HG03575 (cell line): ENCODE measurements around the gene NKIRAS2.

Experiments
- ATAC-seq: cut with Tn5 transposase; IDR thresholded peaks from one replicate; pipeline ENCODE4 v1.9.1; 2021; ENCODE audit not compliant: unreplicated experiment, insufficient number of reproducible peaks, low FRiP score; ENCODE audit errors: extremely low read depth

Gene NKIRAS2

DNA sequence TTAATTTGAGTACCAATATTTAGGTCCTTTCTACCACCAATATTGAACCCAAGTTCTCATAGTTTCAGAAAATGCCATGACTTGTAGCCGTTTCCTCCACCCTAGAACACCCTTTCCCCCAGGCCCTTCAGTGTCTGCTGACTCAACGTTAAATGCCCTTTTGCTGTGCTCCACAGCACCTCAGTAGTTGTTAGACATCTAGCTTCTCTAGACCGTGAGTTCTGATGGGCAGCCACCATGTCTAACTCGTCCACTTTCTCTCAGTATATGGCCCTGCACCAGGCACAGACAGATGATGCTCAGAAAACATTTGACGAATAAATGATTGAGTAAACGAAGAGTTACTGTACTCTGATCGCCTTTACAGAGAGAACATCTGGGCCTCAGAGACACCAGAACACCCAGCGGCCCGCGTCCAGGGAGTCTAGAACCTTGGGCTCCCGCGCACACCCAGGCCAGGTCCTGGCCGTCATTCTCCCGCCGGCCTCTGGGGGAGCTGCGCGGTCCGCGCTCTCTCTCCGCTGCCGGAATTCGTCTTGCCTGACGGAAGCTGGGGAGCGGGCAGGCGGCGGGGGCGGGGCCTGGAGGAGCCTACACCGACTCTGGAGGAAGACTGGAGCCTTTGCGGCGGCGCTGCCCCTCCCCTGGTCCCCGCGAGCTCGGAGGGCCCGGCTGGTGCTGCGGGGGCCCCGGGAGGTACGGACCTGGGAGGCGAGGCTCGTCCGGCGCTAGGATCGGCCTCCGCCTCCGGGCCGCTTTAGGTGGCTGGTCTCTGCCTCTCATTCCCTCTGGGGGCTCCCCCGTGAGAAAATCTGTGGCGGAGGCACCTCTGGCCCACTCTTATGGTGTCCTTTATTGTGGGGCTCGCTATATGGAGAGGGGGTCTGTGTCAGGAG, at the start of gene NKIRAS2:
NKIRAS2 (plus strand) TSS at position 582 of the 896 bp plus-strand sequence. CDS start 1,488 bp downstream, outside the sequence.
- ATAC-seq, result no peak

DNA sequence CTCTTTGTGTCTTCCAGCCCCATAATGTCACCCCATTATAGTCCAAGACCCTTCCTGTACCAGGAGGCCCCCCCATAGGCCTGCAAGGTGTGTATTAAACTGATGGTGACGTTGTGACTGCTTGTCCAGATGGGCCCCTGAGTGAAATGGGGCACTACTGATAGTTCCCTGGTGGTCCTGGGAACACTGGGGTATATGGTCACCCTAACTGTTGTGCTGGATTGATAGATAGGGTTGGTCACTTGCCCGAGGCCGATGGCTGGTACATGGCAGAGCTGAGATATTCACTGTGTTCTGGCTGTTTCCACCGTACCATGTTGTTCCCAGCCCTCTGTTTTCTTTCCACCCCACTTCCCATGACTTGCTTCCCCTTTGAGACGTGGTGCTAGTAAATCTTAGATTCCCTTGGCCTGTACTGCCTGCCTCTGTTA, 49.0 kb upstream of the NKIRAS2 start:
- ATAC-seq, result no peak

DNA sequence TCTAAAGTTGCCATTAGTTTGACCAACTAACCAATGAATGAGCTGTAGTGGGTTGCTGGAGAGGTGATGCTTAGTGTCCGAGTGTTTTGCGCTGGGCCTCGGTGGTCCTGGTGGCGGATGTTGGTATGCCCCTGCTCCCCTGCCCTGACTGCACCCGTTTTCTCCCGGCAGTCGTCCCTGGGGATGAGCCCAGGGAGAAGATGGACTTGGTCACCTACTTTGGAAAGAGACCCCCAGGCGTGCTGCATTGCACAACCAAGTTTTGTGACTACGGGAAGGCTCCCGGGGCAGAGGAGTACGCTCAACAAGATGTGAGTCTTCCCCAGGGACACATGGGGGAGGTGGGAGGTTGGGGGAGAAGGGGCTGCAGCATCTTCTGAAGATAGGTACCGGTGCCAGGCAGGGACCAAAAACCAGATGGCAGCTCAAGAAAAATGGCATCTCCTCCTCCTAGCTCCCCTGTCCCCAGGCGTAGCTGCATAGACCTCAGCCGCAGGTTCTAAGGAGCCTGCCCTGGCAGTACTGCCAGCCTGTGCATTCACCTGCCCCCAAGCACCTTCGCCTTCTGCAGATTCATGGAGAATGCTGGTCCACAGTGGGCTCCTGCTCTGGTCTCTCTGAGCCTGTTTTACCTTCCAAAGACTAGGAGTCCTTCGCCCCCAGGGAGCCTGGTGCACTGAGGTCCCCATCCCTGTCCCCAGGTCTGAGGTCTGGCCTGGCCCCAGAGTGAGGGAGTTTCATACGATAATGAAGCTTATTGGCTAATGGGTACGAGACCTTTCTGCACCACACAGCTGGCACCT, 48.0 kb upstream of the NKIRAS2 start:
- no peak for ATAC-seq

DNA sequence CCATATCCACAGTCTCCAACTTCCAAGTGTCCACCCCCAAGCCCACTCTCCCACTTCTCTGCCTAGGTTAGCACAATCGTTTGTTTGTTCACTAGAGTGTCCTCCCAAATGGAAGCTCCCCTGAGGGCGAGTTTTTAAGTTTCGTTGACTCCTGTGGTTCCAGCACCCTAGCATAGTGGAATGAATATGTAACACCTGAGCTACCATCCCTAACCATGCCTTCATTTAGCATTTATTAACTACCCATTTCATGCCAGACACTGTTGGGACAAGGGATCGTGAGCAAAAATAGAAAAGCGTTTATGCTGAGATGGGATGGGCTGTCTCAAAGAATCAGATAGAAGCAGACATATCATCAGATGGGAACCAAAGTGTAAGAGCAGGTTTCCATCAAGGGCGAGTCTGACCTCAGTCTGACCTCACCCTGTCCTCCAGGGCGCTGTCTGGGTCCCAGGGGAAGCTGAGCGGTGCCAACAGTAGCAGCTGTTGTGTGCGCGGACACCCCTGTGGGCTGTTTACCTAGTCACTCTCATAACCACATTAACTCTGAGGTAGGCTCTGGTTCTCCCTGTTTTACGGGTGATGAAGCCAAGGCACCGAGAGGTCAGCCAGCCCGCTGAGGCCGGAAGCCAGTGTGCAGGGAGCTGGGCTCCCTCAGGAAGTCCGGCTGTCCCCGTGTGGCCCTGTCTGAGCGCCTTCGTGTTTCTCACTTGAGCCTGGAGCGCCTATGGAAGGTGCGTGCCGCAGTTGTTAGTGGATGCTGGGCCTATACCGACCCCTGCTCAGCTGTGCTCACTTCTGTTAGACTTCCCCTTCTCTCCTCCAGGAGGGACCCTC, 47.1 kb upstream of the NKIRAS2 start:
- ATAC-seq, result no peak

DNA sequence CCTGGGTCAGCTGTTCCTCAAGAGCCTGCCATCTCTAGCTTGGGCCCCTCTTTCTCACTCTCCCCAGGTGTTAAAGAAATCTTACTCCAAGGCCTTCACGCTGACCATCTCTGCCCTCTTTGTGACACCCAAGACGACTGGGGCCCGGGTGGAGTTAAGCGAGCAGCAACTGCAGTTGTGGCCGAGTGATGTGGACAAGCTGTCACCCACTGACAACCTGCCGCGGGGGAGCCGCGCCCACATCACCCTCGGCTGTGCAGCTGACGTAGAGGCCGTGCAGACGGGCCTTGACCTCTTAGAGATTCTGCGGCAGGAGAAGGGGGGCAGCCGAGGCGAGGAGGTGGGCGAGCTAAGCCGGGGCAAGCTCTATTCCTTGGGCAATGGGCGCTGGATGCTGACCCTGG, 46.5 kb upstream of the NKIRAS2 start:
- ATAC-seq, result no peak

DNA sequence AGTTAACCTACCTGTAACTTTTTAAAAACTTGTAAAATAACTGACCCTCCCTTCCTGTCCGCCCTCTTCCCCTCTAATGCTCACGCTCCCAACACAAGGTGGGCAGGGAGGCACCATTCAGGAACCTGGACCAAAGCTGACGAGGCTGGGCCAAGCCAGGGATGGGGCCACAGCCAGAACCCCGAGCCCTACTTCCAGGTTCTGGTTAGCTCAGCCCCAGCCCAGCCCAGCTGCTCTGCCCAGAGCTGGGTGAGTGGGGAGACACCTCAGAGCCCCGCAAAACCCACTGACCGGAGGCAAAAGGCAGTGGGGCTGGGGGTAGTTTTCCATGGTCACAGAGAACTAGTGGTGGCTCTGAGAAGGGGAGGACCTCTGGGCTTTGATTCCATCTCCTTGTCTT, 45.9 kb upstream of the NKIRAS2 start:
- ATAC-seq, result no peak

DNA sequence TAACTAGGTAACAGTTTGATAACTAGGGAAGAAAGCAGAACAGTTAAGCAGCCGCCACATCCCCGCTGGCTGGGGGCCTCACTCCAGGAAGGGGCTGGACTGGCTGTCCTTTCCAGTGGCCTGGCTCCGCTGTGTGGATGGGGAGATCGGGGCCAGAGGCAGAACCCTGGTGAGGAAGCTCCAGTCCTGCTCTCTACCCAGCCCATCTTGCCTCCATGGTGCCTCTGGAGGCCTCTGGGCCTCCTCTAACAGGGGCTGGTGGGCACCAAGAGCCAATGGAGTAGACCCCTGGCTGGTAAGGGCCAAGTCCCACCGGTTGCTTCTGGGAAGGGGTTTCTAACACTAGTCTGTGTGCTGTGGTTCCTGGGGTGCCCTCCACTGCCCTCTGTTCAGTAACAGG, 45.2 kb upstream of the NKIRAS2 start:
- no peak for ATAC-seq

DNA sequence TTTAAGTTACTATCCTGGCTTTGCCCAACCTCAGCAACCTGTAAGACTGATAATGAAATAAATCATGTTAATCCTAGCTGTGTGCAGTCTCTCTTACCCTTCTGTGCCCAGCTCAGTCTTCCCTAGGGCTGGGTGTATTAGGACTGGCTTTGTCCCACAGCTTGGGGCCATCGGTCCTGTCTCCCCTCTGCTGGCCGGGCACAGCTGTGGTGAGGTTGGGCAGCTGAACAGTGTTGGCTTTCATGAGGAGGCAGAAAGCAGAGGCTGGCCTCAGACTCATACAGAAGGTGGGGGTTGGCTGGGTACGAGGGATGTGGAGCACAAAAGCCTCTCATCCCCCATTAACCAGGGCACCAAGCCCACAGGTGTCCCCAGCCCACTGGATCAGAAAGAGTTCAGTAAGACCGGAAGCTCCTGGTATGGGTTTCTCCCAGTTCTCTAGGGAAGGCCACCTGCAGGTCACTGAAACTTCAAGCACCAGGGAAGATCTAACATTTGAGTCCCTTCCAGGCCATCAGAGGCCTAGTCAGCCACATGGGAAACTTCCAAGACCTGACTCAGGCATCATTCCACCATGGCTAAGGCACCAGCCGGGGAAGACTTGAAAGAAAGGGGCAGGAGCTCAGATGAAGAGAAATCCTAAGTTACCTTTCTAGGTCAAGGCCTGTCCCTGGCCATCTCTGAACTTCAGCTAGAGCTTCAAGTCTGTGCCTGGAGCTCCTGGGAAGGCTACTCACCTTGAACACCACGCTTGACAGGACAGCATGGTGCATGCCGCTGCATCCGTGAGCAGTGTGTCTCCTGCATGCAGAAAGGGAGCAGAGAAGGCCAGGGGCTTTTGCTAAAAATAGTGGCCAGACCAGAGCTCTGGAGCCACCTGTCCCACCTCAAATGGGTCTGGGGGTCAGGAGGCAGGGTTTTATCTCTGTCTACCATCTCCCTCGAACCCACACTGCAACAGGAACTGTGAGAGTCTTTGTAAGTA, 44.5 kb upstream of the NKIRAS2 start:
- ATAC-seq, result no peak

DNA sequence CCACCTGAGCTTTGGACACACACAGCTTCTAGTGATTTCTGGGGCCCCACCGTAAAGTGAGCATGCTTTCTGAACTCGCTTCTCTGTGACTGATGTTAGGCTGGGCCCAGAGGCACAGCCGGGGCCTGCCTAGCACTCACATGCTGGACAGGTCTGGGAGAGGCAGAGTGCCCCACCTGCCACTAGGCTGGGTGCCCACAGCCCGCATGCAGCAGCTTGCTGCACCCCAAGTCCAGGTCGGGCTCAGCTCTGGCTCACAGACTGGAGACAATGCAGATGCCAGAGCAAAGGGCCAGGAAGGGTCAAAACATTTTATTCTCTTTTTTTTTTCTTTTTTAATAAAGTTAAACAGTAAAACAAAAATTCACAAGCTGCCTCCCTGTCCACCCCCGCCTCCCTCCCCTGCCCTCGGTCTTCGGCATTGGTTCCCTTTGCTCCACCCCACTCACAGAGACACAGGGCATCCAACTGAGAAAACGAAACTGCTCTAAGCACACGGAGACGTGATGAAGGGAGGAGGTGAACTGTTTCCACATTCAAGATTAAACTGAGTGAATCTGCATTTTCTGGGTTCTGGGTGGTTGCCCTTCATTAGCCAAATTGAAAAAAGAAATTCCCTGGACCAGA, 43.6 kb upstream of the NKIRAS2 start:
- ATAC-seq, result no peak

DNA sequence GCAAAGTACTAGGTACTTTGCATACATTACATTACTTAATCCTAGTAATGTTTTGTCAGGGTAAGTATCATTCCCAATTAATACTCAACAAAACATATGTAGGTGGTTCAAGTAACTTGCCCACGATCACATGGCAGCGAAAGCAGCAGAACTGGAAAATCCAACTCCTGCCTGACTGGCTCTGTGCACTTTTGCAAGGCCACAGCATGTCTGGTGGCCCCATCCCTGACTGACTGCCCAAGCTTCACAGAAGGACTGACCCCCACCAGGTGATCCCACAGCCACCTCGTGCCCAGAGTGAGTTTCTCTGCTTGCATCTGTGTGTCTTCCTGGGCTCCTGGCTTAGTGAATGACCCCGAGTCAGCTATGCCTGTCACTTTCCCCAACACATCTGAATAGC, 41.9 kb upstream of the NKIRAS2 start:
- ATAC-seq, result no peak

DNA sequence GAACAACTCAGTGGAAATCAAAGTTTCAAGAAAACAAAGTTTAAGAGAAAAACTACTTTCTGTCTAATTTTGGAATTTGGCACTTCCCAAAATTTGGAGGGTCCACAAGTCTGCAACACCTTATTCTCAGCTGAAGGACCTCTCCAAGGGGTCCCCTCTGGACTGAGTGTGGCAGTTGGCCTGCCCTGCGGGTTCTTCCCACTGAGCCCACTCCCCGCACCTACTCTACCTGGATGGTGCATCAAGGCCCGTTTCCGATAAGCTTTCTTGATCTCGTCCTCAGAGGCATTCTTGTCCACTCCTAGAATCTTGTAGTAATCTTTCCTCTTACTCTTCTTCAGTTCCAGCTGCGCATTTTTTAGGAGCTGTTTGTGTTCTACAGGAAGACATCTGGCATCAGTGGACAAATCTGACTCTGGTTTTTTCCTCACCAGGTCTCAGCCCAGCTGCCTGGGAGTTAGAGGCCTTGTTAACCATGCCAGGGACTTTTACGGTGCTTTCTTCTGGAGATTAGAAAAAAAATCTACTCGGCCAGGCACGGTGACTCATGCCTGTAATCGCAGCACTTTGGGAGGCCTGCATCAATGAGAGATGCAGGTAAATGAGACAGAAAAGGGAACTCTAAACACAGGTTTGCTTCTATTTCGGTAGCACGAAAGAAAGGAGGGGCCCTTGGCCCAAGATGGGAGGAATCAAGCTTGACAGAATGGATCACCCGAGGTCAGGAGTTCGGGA, 37.7 kb upstream of the NKIRAS2 start:
- ATAC-seq, result no peak

DNA sequence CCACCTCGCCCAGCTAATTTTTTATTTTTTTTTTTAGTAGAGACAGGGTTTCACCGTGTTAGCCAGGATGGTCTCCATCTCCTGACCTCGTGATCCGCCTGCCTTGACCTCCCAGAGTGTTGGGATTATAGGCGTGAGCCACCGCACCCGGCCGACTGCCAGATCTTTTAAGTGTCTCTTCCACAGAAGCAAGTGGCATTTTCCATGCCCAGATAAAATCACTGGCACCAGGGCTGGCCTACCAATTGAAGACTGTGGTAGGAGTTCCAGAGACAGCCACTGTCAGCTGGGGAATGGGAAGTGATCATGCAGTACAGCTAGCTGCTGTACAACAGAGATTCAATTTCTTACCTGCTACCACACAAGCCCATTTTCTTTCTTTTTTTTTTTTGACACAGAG, 35.4 kb upstream of the NKIRAS2 start:
- ATAC-seq, result no peak

DNA sequence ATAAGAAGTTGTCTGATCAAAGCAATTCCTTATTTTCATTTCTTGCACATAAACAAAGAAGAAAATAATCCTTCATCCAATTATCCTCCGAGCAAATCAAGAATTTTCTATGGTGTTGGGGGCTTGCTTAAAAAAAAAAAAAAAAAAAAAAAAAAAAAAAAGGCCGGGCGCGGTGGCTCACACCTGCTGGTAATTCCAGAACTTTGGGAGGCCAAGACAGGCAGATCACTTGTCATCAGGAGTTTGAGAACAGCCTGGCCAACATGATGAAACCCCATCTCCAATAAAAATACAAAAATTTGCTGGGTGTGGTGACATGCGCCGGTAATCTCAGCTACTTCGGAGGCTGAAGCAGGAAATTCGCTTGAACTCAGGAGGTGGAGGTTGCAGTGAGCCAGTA, 34.0 kb upstream of the NKIRAS2 start:
- ATAC-seq, result no peak

DNA sequence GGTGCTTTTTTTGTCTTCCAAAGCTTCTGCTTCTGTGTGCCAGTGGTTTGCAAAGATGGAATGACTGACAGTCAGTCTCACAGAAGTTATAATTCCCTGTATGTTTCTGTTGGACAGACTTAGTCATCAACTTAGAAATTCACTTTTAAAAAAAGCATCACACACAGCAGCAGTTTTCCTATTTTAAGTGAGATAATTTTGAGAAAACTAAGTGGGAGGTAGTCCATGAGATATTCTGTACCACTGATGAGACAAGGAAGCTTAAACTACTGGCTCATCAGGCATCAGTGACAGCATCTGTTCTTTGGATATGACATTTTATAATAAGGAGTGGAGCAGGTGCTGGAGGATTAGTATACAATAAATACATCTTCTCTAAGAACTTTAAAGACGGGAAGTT, 33.3 kb upstream of the NKIRAS2 start:
- ATAC-seq, result no peak

DNA sequence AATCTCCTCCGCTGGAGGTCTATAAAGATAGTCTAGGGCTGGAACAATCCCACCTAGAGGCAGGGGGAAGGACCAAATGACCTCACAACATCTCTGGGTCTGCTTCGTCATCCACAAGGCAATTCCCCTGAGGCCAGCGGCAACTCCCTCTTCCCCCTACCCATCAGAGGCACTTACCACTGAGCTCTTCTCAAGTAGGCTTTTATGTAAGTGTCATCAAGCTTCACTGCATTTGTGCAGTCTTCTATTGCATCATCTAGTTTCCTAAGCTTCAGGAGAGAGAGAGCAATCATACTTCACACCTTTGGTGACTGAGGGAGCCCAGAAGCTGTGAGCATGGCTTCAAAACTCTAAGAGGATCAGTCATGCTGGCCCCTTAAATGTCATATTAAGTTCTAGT, 32.2 kb upstream of the NKIRAS2 start:
- ATAC-seq, result no peak

DNA sequence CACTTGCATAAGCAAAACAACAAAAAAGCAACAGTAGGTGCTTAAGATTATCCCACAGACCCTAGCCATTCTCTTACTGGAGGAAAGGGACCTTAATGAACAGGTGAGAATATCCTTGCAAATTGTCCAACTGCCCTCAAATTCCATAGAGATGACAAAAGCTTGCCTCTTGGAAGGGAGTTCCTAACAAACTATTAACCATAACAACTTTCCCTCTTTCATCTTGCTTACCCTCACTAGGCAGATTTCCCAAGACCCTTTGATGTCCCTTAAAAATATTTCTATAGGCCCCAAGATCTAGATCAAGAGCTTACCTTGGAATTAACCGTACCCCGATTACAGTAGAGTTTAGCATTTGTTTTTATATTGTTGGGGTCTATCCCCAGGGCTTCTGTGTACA, 31.5 kb upstream of the NKIRAS2 start:
- ATAC-seq, result no peak

DNA sequence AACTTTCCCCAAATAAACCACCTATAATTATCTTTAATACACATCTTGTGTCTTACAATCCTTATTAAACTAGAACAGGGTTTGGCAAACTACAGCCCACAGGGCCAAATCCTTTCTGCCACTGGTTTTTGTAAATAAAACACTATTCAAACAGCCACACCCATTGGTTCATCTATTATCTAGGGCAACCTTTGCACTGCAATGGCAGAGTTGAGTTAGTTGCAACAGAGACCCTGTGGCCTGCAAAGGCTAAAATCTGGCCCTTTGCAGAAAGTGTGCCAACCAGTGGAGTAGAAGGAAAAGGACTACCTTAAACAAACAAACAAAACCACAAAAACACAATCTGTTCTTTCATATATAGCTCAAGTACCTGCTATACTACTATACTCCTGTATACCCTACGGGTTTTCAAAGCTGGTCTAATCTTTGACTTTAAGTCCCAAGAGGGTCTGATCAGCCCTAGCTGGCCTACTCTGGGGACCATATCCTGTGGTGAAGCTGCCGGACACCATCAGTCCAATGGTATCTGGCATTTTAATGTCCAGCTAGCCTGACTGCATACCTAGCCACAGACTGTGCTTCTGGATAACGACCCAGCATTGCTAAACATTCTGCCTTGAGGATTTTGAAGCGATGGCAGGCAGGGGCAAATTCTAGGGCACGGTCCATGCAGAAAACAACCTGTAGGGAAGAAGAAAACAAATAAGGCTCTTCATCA, 30.0 kb upstream of the NKIRAS2 start:
- ATAC-seq, result no peak
